ENCODE measurements around the gene ATF7IP2.
"Not testable (repeated sequence)": the region's sequence is repeated elsewhere in the genome, so short reads cannot be mapped to it uniquely, and the experiment has no call there.

The ATF7IP2 gene

GRCh38 chr16:10376229-10376628 is 9.6 kb upstream of the ATF7IP2 start:
- DNase-seq, result no peak

- DNase-seq, result no peak
Measured at GRCh38 chr16:10383626-10384025, 2.2 kb upstream of the ATF7IP2 start.

GRCh38 chr16:10386517-10387100 is 748 bp downstream of the ATF7IP2 start:
- no peak for DNase-seq

GRCh38 chr16:10387188-10387617 is 1.3 kb downstream of the ATF7IP2 start:
- DNase-seq, result no peak

GRCh38 chr16:10388988-10389387 is 3.1 kb downstream of the ATF7IP2 start:
- DNase-seq, result no peak

GRCh38 chr16:10390330-10390729 is 4.5 kb downstream of the ATF7IP2 start:
- DNase-seq, result no peak

GRCh38 chr16:10390867-10391266 is 5.0 kb downstream of the ATF7IP2 start:
- DNase-seq, result no peak

GRCh38 chr16:10391339-10391738 is 5.5 kb downstream of the ATF7IP2 start:
- no peak for DNase-seq

- DNase-seq, result no peak
Measured at GRCh38 chr16:10402975-10403374, 17.1 kb downstream of the ATF7IP2 start.

GRCh38 chr16:10405386-10405939 is 19.6 kb downstream of the ATF7IP2 start:
- no peak for DNase-seq

- no peak for DNase-seq
Measured at GRCh38 chr16:10408824-10409381, 23.0 kb downstream of the ATF7IP2 start.

- not testable (repeated sequence) for DNase-seq
Measured at GRCh38 chr16:10409713-10410112, 23.9 kb downstream of the ATF7IP2 start.

GRCh38 chr16:10410469-10410868 is 24.6 kb downstream of the ATF7IP2 start:
- DNase-seq, result no peak

- no peak for DNase-seq
Measured at GRCh38 chr16:10412935-10413601, 27.2 kb downstream of the ATF7IP2 start.

- DNase-seq, result not testable (repeated sequence)
Measured at GRCh38 chr16:10418204-10418603, 32.3 kb downstream of the ATF7IP2 start.

GRCh38 chr16:10419701-10420100 is 33.8 kb downstream of the ATF7IP2 start:
- DNase-seq, result no peak

GRCh38 chr16:10421596-10421995 is 35.7 kb downstream of the ATF7IP2 start:
- no peak for DNase-seq

GRCh38 chr16:10428433-10429168 is 42.7 kb downstream of the ATF7IP2 start:
- no peak for DNase-seq

- DNase-seq, result not testable (repeated sequence)
Measured at GRCh38 chr16:10429299-10429969, 43.6 kb downstream of the ATF7IP2 start.

GRCh38 chr16:10441726-10442125 is 55.9 kb downstream of the ATF7IP2 start:
- no peak for DNase-seq

GRCh38 chr16:10447289-10447688 is 61.4 kb downstream of the ATF7IP2 start:
- no peak for DNase-seq

Measured in hippocampal formation (tissue), 2 donors.